SK-N-SH (cell line): Measurements from ENCODE around the gene DIMT1. TPM values are rescaled to one million over a fixed set of nuclear protein-coding genes. Genes with fewer than 3 reads are reported as not detected.
A peak's percentile ranks its signal among the peaks of the same experiment; 100 is the strongest.

Experiments
- CTCF ChIA-PET: fragments of 300-600, 350-600 bp; formaldehyde crosslinking; extraction: SDS; loops from one replicate; lab custom pipeline; 2021; lab: Yijun Ruan, JAX
- POLR2A ChIA-PET: fragments of 350-600 bp; sonication (Branson Sonifier 250); formaldehyde crosslinking; extraction: SDS; loops from one replicate; lab custom pipeline; 2020; ENCODE audit warnings: antibody characterized with exemption, inconsistent platforms; lab: Yijun Ruan, JAX
- DNase-seq: peaks from one replicate; pipeline ENCODE4 v3.0.0; 2012
- H2AFZ ChIP-seq: fragments of 200-600 bp; sonication (generic); 2 replicates; pipeline ENCODE4 v1.8.1; 2016; ENCODE audit warnings: antibody characterized with exemption, mild to moderate bottlenecking, low read depth
- H3F3A ChIP-seq: fragments of 200-600 bp; sonication (generic); replicated peaks from 2 replicates; pipeline ENCODE3; 2016; ENCODE audit warnings: antibody characterized with exemption, mild to moderate bottlenecking; ENCODE audit not compliant: insufficient read depth
- H3K27ac ChIP-seq, 2 experiments: fragments of 200-500 bp in 1 of 2; fragments of 200-600 bp in 1 of 2; sonication (Bioruptor generic) in 1 of 2; sonication (generic), shearing (Covaris generic) in 1 of 2; 2 replicates each; pipeline versions ENCODE4 v1.5.1 to v1.6.1; 2014 to 2016; ENCODE audit warnings: low read depth in 2 of 2, inconsistent platforms in 1 of 2, low read length in 1 of 2, mild to moderate bottlenecking in 1 of 2, mixed read lengths in 1 of 2
- H3K27me3 ChIP-seq: fragments of 200-600 bp; sonication (generic), shearing (Covaris generic); 2 replicates; pipeline ENCODE4 v1.6.1; 2016; ENCODE audit warnings: mixed run types; ENCODE audit not compliant: insufficient read depth
- H3K36me3 ChIP-seq, 2 experiments: fragments of 200-500 bp in 1 of 2; fragments of 200-600 bp in 1 of 2; sonication (Bioruptor generic) in 1 of 2; sonication (generic) in 1 of 2; replicated peaks in 1 of 2; 2 replicates each; pipeline versions ENCODE3 to v1.5.1; 2014 to 2016; ENCODE audit warnings: low read length in 1 of 2, mild to moderate bottlenecking in 1 of 2; ENCODE audit not compliant: insufficient read depth in 2 of 2, control insufficient read depth in 1 of 2
- H3K4me1 ChIP-seq, 2 experiments: fragments of 200-500 bp in 1 of 2; fragments of 200-600 bp in 1 of 2; sonication (Bioruptor generic) in 1 of 2; sonication (generic), shearing (Covaris generic) in 1 of 2; 2 replicates each; pipeline versions ENCODE4 v1.5.1 to v1.6.1; 2014 to 2016; ENCODE audit warnings: low read depth in 1 of 2, low read length in 1 of 2, mixed run types in 1 of 2; ENCODE audit not compliant: insufficient read depth in 2 of 2, control insufficient read depth in 1 of 2
- H3K4me2 ChIP-seq: fragments of 200-600 bp; sonication (generic), shearing (Covaris generic); 2 replicates; pipeline ENCODE4 v1.6.1; 2017; ENCODE audit warnings: mixed run types
- H3K4me3 ChIP-seq, 2 experiments: fragments of 200-500 bp in 1 of 2; fragments of 200-600 bp in 1 of 2; sonication (Bioruptor generic) in 1 of 2; sonication (generic), shearing (Covaris generic) in 1 of 2; 2 replicates each; pipeline versions ENCODE4 v1.5.1 to v1.8.1; 2014 to 2016; ENCODE audit warnings: low read depth in 2 of 2, inconsistent platforms in 1 of 2, low read length in 1 of 2, mild to moderate bottlenecking in 1 of 2, mixed read lengths in 1 of 2, moderate library complexity in 1 of 2
- H3K79me2 ChIP-seq: fragments of 200-600 bp; sonication (generic); 2 replicates; pipeline ENCODE4 v1.8.1; 2017; ENCODE audit warnings: mild to moderate bottlenecking; ENCODE audit not compliant: insufficient read depth
- H3K9ac ChIP-seq: fragments of 200-600 bp; sonication (generic); 2 replicates; pipeline ENCODE4 v1.6.1; 2017; ENCODE audit warnings: mixed run types
- H3K9me2 ChIP-seq: fragments of 200-600 bp; sonication (generic); 2 replicates; pipeline ENCODE4 v1.6.1; 2017; ENCODE audit warnings: mixed run types
- H3K9me3 ChIP-seq: fragments of 200-600 bp; sonication (generic); 2 replicates; pipeline ENCODE4 v1.6.1; 2017; ENCODE audit warnings: mixed run types, mild to moderate bottlenecking, moderate library complexity
- H4K20me1 ChIP-seq: fragments of 200-600 bp; sonication (generic); 2 replicates; pipeline ENCODE4 v1.6.1; 2017; ENCODE audit warnings: mild to moderate bottlenecking, mixed run types; ENCODE audit not compliant: insufficient read depth
- ELF1 ChIP-seq: IDR thresholded peaks from 2 replicates; pipeline ENCODE4 v1.4.0; 2012
- EP300 ChIP-seq, 2 experiments: IDR thresholded peaks; 2 replicates each; pipeline versions ENCODE4 v1.4.0 to v1.6.1; 2012; ENCODE audit warnings: borderline replicate concordance in 1 of 2, low read depth in 1 of 2, low read length in 1 of 2
- FOSL2 ChIP-seq: IDR thresholded peaks from 2 replicates; pipeline ENCODE4 v1.4.0; 2012; ENCODE audit warnings: low read depth, mild to moderate bottlenecking, moderate library complexity, borderline replicate concordance
- FOXJ3 ChIP-seq: sonication (generic); formaldehyde crosslinking; IDR thresholded peaks from 2 replicates; pipeline ENCODE4 v1.5.1; 2020; ENCODE audit warnings: mild to moderate bottlenecking, missing genetic modification reagents
- FOXM1 ChIP-seq: IDR thresholded peaks from 2 replicates; pipeline ENCODE4 v1.4.0; 2012; ENCODE audit warnings: low read depth, mild to moderate bottlenecking
- GABPA ChIP-seq: IDR thresholded peaks from 2 replicates; pipeline ENCODE4 v1.4.0; 2012; ENCODE audit warnings: low read depth, mild to moderate bottlenecking
- IRF3 ChIP-seq: fragments of 150-350 bp; IDR thresholded peaks from 2 replicates; pipeline ENCODE4 v1.6.1; 2016; ENCODE audit warnings: mild to moderate bottlenecking, low read depth, low read length
- JUND ChIP-seq: IDR thresholded peaks from 2 replicates; pipeline ENCODE4 v1.4.0; 2012
- MAX ChIP-seq: IDR thresholded peaks from 2 replicates; pipeline ENCODE4 v1.4.0; 2012; ENCODE audit warnings: low read depth
- MEF2A ChIP-seq: IDR thresholded peaks from 2 replicates; pipeline ENCODE4 v1.4.0; 2012; ENCODE audit warnings: low read depth, borderline replicate concordance
- MXI1 ChIP-seq: IDR thresholded peaks from 2 replicates; pipeline ENCODE4 v1.6.1; 2012; ENCODE audit warnings: mild to moderate bottlenecking, low read depth, low read length, improper control_type of control experiment
- NFIC ChIP-seq: IDR thresholded peaks from 2 replicates; pipeline ENCODE4 v1.4.0; 2012; ENCODE audit warnings: borderline replicate concordance
- PBX3 ChIP-seq: IDR thresholded peaks from 2 replicates; pipeline ENCODE4; 2012
- POLR2AphosphoS5 ChIP-seq: IDR thresholded peaks from 2 replicates; pipeline ENCODE4 v1.6.1; 2012; ENCODE audit warnings: low read depth, low read length
- RCOR1 ChIP-seq: fragments of 150-350 bp; IDR thresholded peaks from 2 replicates; pipeline ENCODE4 v1.6.1; 2017; ENCODE audit warnings: antibody characterized with exemption, low read length
- REST ChIP-seq: IDR thresholded peaks from 2 replicates; pipeline ENCODE4 v1.6.1; 2012; ENCODE audit warnings: mild to moderate bottlenecking, low read depth, low read length, moderate library complexity
- RFX5 ChIP-seq: IDR thresholded peaks from 2 replicates; pipeline ENCODE4 v1.6.1; 2012; ENCODE audit warnings: mild to moderate bottlenecking, improper control_type of control experiment, low read length
- TCF12 ChIP-seq: IDR thresholded peaks from 2 replicates; pipeline ENCODE4 v1.4.0; 2012
- TEAD4 ChIP-seq: IDR thresholded peaks from 2 replicates; pipeline ENCODE4 v1.4.0; 2012; ENCODE audit warnings: mild to moderate bottlenecking, borderline replicate concordance; ENCODE audit not compliant: insufficient read depth
- USF1 ChIP-seq: IDR thresholded peaks from 2 replicates; pipeline ENCODE4 v1.4.0; 2012; ENCODE audit warnings: low read depth, borderline replicate concordance
- USF2 ChIP-seq: fragments of 150-350 bp; IDR thresholded peaks from 2 replicates; pipeline ENCODE4 v1.6.1; 2017; ENCODE audit warnings: antibody characterized with exemption, low read length, low read depth, borderline replicate concordance
- YY1 ChIP-seq: IDR thresholded peaks from 2 replicates; pipeline ENCODE4 v1.4.0; 2012; ENCODE audit warnings: low read depth, mild to moderate bottlenecking
- WGBS: methylation state at CpG from one replicate; pipeline ENCODE4 v1.1.6; 2017; ENCODE audit warnings: low lambda C conversion rate; 5-methylcytosine and 5-hydroxymethylcytosine counted together
- polyA plus RNA-seq, 3 experiments: library from polyadenylated mRNA; depleted of rRNA; stranded (reverse); fragments of >200 nt; gene quantifications; 2 replicates each; pipeline ENCODE4 v1.2.3, GENCODE V29; 2012

DIMT1 gene
- polyA plus RNA-seq, 1 of the 3 experiments (the other 2 are of a cell fraction): 29.5 TPM

- H3K4me1 ChIP-seq: peaks cover 0 to 10% of the 10 kb centered on the region in 2 experiments; a peak in 1 of 4 replicates
- no peak overlapping the region for H3K27ac ChIP-seq
- no peaks in the 10 kb centered on the region for H4K20me1 ChIP-seq
- H3K9ac ChIP-seq: no peak overlapping the region
- ChIA-PET CTCF (interaction anchor here (0.6 to 1.3 kb wide), 2 partner anchors 142 to 144 kb away, joined by 3 to 4 read pairs; no protein-coding TSS in a partner anchor), POLR2A (no interaction called here)
- peak overlapping the region in 1 of 2 experiments; percentile 27; a peak in 1 of 4 replicates for H3K4me3 ChIP-seq
- no peaks in the 10 kb centered on the region for H3K9me2 ChIP-seq
- no peak overlapping the region for H2AFZ ChIP-seq
- no peak for DNase-seq
- H3K9me3 ChIP-seq: no peaks in the 10 kb centered on the region
- WGBS: 100% methylated on average over 2 of the region's 2 CpGs
- H3F3A ChIP-seq: peaks cover 19% of the 10 kb centered on the region
- no peak for TF ChIP-seq IRF3
- no peak for TF ChIP-seq NFIC
- no peak for TF ChIP-seq ELF1
- no peak for TF ChIP-seq FOXM1
- no peak for TF ChIP-seq USF2
- TF ChIP-seq POLR2AphosphoS5: no peak
- no peak for TF ChIP-seq TCF12
- no peak for TF ChIP-seq PBX3
- TF ChIP-seq RCOR1: no peak
- H3K79me2 ChIP-seq: no peaks in the 10 kb centered on the region
- H3K36me3 ChIP-seq: peaks cover 44 to 66% of the 10 kb centered on the region in 2 experiments
- no peak overlapping the region for H3K4me2 ChIP-seq
- H3K27me3 ChIP-seq: no peaks in the 10 kb centered on the region
These were observed 34.7 kb downstream of the DIMT1 start for GRCh38 chr5:62369039-62369438.

- Histone ChIP-seq H3K36me3 (peaks cover 57 to 70% of the 10 kb centered on the region in 2 experiments), H3K4me3 (no peak overlapping the region), H3F3A (peaks cover 5% of the 10 kb centered on the region), H3K4me1 (no peaks in the 10 kb centered on the region), H3K27ac (no peak overlapping the region), H4K20me1 (no peaks in the 10 kb centered on the region), H3K79me2 (no peaks in the 10 kb centered on the region), H3K27me3 (no peaks in the 10 kb centered on the region), H3K9ac (no peak overlapping the region), H3K4me2 (no peak overlapping the region), H3K9me3 (no peaks in the 10 kb centered on the region), H3K9me2 (no peaks in the 10 kb centered on the region), H2AFZ (no peak overlapping the region)
- ChIA-PET CTCF (interaction anchor here (1.3 to 1.4 kb wide), 2 partner anchors 10 to 17 kb away, joined by 3 to 5 read pairs; no protein-coding TSS in a partner anchor), POLR2A (no interaction called here)
- no peak for DNase-seq
- WGBS: 100% methylated on average over 3 of the region's 3 CpGs
- TF ChIP-seq MAX (no peak), TCF12 (no peak), NFIC (no peak), FOSL2 (no peak), USF1 (no peak), RFX5 (no peak), GABPA (no peak), FOXJ3 (CRISPR knock-in tag) (no peak), FOXM1 (no peak), REST (no peak), MEF2A (no peak), EP300 (IDR thresholded peaks at IDR 0.05; ENCODE audit: borderline replicate concordance in 1 of 2, low read depth in 1 of 2, low read length in 1 of 2) (no peak), MXI1 (no peak), TEAD4 (no peak), JUND (no peak), YY1 (no peak)
These were observed 41.0 kb downstream of the DIMT1 start for GRCh38 chr5:62362701-62363100.
